ENCODE results near the gene CCDC50. TPM values are rescaled to one million over a fixed set of nuclear protein-coding genes. Genes with fewer than 3 reads are reported as not detected.

Gene CCDC50
- total and polyA plus RNA-seq, 10 of the 15 experiments (the other 5 are each of a cell fraction or from before 2014, with no cell fraction given), result 46.7 to 150 (median 125) TPM

DNA sequence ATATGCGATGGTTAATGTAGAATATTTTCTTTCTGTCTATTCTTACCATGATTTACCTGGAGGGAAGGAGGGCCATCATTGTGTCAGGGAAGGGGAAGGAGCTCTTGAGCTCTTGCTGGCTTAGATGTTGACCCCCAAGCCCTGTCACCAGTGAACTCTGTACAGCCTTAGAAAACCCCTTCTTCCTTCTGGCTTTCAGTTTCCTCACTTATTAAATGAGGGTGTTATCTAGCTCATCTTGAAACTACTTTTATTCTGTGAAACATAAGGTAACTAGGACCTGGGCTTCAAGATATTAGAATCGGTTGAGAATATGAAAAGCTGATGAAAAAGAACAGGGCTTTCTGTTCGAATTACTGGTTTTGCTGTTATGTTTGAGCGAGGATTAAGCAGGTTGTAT, 26.2 kb downstream of the CCDC50 start:
- Histone ChIP-seq H3K4me1 (ENCODE audit: control insufficient read depth, insufficient read depth, low read length) (peaks cover 26% of the 10 kb centered on the region), H3K9me3 (replicated peaks; ENCODE audit: control insufficient read depth, insufficient read depth, low read length) (no peaks in the 10 kb centered on the region), H3K4me2 (ENCODE audit: control insufficient read depth, insufficient read depth) (peak overlapping the region; percentile 52), H3K9ac (ENCODE audit: control insufficient read depth, insufficient read depth, low read length) (no peak overlapping the region), H3K27ac (ENCODE audit: control insufficient read depth, insufficient read depth) (peak overlapping the region; percentile 28; the same call in 1 of the 2 replicates), H3K4me3 (peak overlapping the region; percentile 21; the same call in 1 of the 2 replicates), H3K79me2 (ENCODE audit: control insufficient read depth, insufficient read depth, low read length) (peaks cover 28% of the 10 kb centered on the region), H2AFZ (ENCODE audit: control insufficient read depth, low read depth, low read length) (no peak overlapping the region), H4K20me1 (ENCODE audit: control insufficient read depth, insufficient read depth) (no peaks in the 10 kb centered on the region), H3K27me3 (replicated peaks in 1 of 2; ENCODE audit: control insufficient read depth in 2 of 2, insufficient read depth in 2 of 2, low read length in 1 of 2) (no peaks in the 10 kb centered on the region), H3K36me3 (ENCODE audit: control insufficient read depth in 2 of 2, insufficient read depth in 2 of 2, low read length in 1 of 2) (peaks cover 0 to 5% of the 10 kb centered on the region in 2 experiments; a peak in 2 of 4 replicates)
- 0% methylated on average over 4 of the region's 4 CpGs for WGBS (ENCODE audit: insufficient coverage, insufficient replicate concordance, low lambda C conversion rate, missing lambda C conversion rate)
- intact Hi-C loops (cut with micrococcal nuclease; ENCODE audit: unreplicated experiment) (loop anchor here (2.0 kb wide), 1 partner anchor 17 kb away; no protein-coding TSS in a partner anchor), in situ Hi-C loops (cut with MboI) (no loop called here)
- SMC1A ChIA-PET (ENCODE audit: uncharacterized antibody, unreplicated experiment), result interaction anchor here (0.8 to 11.9 kb wide), 31 partner anchors 9 to 211 kb away, joined by 3 to 208 read pairs (median 6); partner anchors contain the start of genes CCDC50 and UTS2B
- peak; percentile 87 for ATAC-seq
- peak; percentile 74 for DNase-seq (ENCODE audit: low read depth, low spot score)
- no TSS peak for BruUV-seq (replicated peaks)
- peak; percentile 78 for FAIRE-seq
- POLR2A ChIA-PET, result interaction anchor here (0.7 to 3.2 kb wide), 9 partner anchors 8 to 106 kb away, joined by 3 to 38 read pairs (median 4); partner anchors contain the start of genes CCDC50 and UTS2B
- RAD21 ChIA-PET (ENCODE audit: unreplicated experiment), result interaction anchor here (0.7 to 9.9 kb wide), 24 partner anchors 9 to 220 kb away, joined by 3 to 108 read pairs (median 6); partner anchors contain the start of genes CCDC50 and UTS2B
- CTCF ChIA-PET, result interaction anchor here (0.6 to 3.7 kb wide), 16 partner anchors 9 to 219 kb away, joined by 3 to 25 read pairs (median 6); no protein-coding TSS in a partner anchor
- TF ChIP-seq ATF7 (IDR thresholded peaks at IDR 0.05; ENCODE audit: low read depth) (peak; percentile 49), EP300 (IDR thresholded peaks at IDR 0.05; ENCODE audit: borderline replicate concordance in 1 of 2, control insufficient read depth in 1 of 2, low read depth in 2 of 2, low read length in 2 of 2) (peak in 1 of 2 experiments; percentile 22; a peak in 2 of 4 replicates), PML (IDR thresholded peaks at IDR 0.05; ENCODE audit: low read length) (no peak), CREM (IDR thresholded peaks at IDR 0.05; ENCODE audit: low read depth) (peak; percentile 24; the same call in 1 of the 2 replicates), NR2F1 (conservative IDR thresholded peaks at IDR 0.05) (peak; percentile 94), SRF (IDR thresholded peaks at IDR 0.05; ENCODE audit: low read depth in 2 of 2, low read length in 2 of 2) (no peak), BACH1 (IDR thresholded peaks at IDR 0.05; ENCODE audit: borderline replicate concordance) (0 out of 2 replicates have a peak, but pooled peaks have one; percentile 14), ETV6 (conservative IDR thresholded peaks at IDR 0.05 in 1 of 2, IDR thresholded peaks at IDR 0.05 in 1 of 2; ENCODE audit: borderline replicate concordance in 1 of 2, low read depth in 1 of 2) (peak in 1 of 2 experiments; percentile 71; a peak in 2 of 4 replicates), RELA (IDR thresholded peaks at IDR 0.05; ENCODE audit: borderline replicate concordance, partially characterized antibody) (no peak), ZNF207 (IDR thresholded peaks at IDR 0.05; ENCODE audit: borderline replicate concordance) (no peak), RUNX3 (IDR thresholded peaks at IDR 0.05; ENCODE audit: low read length) (peak; percentile 41; the same call in 1 of the 2 replicates), SMC3 (IDR thresholded peaks at IDR 0.05; ENCODE audit: borderline replicate concordance, low read length) (peak; percentile 19; the same call in 1 of the 2 replicates), SMARCA5 (IDR thresholded peaks at IDR 0.05) (peak; percentile 19; the same call in 1 of the 2 replicates), POLR2A (IDR thresholded peaks at IDR 0.05; ENCODE audit: low read depth, low read length) (no peak), ZNF592 (IDR thresholded peaks at IDR 0.05) (no peak), DPF2 (IDR thresholded peaks at IDR 0.05) (peak; percentile 82), ZNF24 (IDR thresholded peaks at IDR 0.05) (0 out of 2 replicates have a peak, but pooled peaks have one; percentile 7), TBL1XR1 (IDR thresholded peaks at IDR 0.05; ENCODE audit: low read depth, low read length) (no peak), SUPT20H (IDR thresholded peaks at IDR 0.05; ENCODE audit: borderline replicate concordance, control insufficient read depth, low read depth, low read length) (no peak)
- TF ChIP-seq, protein P1, sequence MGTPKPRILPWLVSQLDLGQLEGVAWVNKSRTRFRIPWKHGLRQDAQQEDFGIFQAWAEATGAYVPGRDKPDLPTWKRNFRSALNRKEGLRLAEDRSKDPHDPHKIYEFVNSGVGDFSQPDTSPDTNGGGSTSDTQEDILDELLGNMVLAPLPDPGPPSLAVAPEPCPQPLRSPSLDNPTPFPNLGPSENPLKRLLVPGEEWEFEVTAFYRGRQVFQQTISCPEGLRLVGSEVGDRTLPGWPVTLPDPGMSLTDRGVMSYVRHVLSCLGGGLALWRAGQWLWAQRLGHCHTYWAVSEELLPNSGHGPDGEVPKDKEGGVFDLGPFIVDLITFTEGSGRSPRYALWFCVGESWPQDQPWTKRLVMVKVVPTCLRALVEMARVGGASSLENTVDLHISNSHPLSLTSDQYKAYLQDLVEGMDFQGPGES (IDR thresholded peaks at IDR 0.05), result no peak

Data from GM12878 (cell line).